ELF-1 (cell line): ENCODE data around the gene PRKX.
"Not testable (repeated sequence)": the region's sequence is repeated elsewhere in the genome, so short reads cannot be mapped to it uniquely, and the experiment has no call there.

ENCODE experiments used
- DNase-seq: peaks from one replicate; pipeline ENCODE4 v3.0.0-alpha.2; 2016; ENCODE audit warnings: low read depth, low spot score

Gene PRKX

GRCh38 chrX:3711331-3711917 lies 2.0 kb downstream of the PRKX start:
- no peak for DNase-seq

- not testable (repeated sequence) for DNase-seq
Measured at GRCh38 chrX:3707673-3708274, 5.7 kb downstream of the PRKX start.

DNA sequence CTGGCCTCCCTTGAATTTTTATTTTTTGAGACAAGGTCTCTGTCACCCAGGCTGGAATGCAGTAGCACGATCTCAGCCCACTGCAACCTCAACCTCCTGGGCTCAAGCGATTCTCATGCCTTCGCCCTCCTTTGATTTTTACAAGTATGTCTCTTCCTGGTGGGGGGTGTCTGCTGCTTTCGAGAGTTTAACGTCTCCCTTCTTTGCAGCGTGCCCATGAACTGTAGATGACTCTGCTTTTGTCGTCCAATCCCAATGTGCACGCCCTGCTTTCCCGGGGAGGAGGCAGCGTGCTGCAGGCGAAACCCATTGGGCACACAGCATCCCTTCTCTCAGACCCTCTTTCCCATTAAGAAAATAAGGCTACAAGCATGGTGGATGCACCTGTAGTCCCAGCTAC lies 7.0 kb downstream of the PRKX start:
- no peak for DNase-seq

- DNase-seq: not testable (repeated sequence)
Measured at GRCh38 chrX:3703251-3703650, 10.2 kb downstream of the PRKX start.

DNA sequence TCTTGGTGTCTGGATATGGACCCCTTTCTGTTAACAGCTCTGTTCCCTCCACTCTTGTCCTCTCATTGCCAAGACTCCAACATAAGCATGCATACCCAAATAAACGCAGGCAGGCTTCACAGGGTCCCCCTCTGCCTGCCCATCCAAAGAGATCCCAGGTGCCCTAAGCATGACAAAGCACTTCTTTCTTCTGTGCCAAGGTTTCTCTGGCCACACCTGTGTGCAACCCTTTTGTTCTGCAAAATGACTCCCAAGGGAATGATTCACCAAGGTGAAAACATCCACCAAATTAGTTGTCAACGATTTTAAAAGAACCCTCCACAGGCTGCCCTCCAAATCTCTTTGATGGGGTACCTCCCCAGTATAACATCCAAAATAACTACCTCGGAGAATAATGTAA lies 11.4 kb downstream of the PRKX start:
- not testable (repeated sequence) for DNase-seq

DNA sequence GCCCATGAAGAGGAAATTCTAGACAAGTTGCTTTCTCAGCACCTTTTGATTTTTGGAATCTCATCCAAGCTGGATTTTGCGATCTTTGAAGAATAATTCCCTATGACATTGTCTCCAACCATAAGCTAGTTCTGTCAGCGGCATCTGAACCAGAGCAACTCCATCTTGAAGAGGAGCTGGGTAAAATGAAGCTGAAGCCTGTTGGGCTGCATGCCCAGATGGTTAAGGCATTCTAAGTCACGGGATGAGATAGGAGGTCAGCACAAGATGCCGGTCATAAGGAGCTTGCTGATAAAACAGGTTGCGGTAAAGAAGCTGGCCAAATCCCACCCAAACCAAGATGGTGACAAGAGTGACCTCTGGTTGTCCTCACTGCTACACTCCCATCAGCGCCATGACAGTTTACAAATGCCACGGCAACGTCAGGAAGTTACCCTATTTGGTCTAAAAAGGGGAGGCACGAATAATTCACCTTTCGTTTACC lies 12.0 kb downstream of the PRKX start:
- DNase-seq: not testable (repeated sequence)

- no peak for DNase-seq
Measured at GRCh38 chrX:3699821-3700381, 13.5 kb downstream of the PRKX start.

- DNase-seq: peak; percentile 36
Measured at GRCh38 chrX:3697701-3698279, 15.7 kb downstream of the PRKX start.

- no peak for DNase-seq
Measured at GRCh38 chrX:3697220-3697684, 16.2 kb downstream of the PRKX start.

- DNase-seq: no peak
Measured at GRCh38 chrX:3695536-3695935, 17.9 kb downstream of the PRKX start.

DNA sequence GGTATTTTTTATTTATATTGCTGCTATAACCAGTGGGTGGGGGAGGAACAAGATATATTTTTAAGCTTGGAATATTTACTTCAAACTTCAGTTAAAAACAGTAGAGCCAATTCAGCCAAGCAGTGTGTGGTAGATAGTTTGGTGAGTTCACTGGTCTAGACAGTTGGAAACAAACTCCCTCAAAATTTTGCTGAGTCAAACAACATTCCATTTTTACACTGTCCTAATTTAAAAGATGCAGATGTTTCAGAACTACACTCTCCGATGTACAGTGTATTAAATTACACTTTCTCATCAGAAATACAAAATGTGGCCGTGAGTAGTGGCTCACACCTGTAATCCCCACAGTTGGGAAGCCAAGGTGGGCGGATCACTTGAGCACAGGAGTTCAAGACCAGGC lies 23.3 kb downstream of the PRKX start:
- DNase-seq: no peak

DNA sequence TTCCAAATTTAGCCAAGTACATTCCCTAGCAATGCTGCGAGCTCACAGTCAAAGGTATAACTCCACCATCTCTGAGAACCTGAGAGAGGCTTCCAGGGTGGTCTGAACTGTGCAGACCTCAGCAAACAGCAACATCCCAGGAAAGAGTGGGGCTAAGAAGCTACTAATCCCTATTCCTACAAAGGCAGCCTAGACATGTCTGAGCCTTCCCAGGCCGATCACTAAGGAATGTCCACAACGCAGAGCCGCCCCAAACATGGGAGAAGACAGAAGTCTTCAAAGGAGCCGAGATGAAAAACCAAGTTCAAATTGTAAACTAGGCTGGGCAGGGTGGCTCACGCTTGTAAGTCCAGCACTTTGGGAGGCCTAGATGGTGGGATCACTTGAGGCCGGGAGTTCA lies 30.2 kb downstream of the PRKX start:
- DNase-seq: peak; percentile 23

DNA sequence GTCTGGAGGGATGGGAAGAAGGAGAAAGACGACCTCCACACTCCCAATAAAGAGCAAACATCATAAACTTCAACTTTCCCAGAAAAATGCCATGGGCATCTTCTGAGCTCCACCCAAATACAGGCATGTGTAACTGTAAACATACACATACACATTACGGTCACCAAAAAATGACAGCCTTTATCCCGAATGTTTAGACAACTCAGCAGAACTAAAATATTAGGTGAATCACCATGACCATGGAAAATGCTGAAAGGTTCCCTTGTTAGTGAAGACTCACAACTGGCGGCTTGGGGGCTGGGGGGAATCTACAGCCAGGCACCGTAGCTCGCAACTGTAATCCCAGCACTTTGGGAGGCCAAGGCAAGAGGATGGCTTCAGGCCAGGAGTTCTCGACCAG lies 33.0 kb downstream of the PRKX start:
- no peak for DNase-seq

GRCh38 chrX:3679669-3680068 lies 33.8 kb downstream of the PRKX start:
- no peak for DNase-seq

DNA sequence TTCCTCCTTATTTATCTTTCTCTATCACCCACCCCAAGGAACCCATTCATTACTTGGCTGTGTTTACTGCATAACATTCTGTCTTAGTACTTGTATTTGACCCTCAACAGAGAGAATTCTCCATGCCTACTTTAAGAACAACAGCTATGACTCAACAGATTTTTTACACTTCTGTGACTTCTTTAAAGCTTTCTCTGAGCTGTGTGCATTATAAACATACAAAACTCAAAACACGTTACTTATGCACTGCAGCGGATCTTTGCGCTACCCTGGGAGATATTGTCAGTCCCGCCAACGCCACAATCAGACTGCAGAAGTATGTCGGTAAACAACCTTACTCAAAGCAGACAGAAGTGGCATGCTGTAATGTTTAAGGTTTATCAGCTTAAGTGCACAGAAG lies 35.1 kb downstream of the PRKX start:
- no peak for DNase-seq

DNA sequence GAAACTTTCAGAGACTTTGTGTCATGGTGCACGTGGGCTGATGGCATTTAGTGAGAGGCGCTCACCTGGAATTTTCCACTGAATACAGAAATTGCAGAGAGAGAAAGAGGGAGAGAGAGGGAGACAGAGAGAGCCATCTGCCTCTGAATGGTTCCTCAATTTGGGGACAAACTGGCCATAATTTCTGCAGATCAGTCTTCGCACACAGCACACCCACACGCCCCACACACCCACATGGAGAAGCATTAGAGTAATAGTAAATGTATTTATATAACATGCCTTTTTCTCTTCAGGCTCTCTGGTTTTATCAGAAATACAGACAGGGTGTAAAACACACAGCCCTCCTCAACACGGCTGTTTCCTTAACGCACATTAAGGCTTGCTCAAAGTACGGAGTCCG lies 38.6 kb downstream of the PRKX start:
- no peak for DNase-seq

DNA sequence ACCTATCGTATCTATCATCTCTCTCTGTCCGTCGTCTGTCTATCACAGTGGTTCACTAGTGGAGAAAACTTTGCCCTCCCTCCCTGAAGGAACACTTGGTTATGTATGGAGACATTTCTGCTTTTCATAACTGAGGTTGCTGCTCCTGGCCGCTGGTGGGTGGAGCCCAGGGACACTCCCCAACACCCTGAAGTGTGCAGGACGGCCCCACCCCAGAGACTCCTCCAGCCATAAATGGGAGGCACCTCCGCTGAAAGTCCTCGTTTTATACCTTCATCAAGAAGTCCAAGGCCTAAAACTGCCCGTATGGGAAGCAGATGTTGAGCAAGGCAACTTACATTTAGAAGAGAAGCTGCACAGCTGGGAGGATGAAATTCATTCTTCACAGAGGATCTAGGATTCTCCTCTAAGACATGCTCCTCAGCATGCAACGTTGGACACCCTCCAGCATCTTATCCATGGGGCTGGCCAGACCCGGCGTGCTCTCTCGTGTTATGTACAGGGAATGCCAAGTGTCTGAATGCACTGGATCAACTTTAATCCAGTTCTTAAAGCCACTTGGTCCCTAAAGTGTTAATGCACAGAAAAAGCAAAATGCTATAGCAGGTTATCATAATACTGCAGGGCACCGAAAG lies 43.5 kb downstream of the PRKX start:
- DNase-seq: no peak

- no peak for DNase-seq
Measured at GRCh38 chrX:3666975-3667374, 46.5 kb downstream of the PRKX start.

GRCh38 chrX:3664921-3665320 lies 48.5 kb downstream of the PRKX start:
- DNase-seq: no peak

DNA sequence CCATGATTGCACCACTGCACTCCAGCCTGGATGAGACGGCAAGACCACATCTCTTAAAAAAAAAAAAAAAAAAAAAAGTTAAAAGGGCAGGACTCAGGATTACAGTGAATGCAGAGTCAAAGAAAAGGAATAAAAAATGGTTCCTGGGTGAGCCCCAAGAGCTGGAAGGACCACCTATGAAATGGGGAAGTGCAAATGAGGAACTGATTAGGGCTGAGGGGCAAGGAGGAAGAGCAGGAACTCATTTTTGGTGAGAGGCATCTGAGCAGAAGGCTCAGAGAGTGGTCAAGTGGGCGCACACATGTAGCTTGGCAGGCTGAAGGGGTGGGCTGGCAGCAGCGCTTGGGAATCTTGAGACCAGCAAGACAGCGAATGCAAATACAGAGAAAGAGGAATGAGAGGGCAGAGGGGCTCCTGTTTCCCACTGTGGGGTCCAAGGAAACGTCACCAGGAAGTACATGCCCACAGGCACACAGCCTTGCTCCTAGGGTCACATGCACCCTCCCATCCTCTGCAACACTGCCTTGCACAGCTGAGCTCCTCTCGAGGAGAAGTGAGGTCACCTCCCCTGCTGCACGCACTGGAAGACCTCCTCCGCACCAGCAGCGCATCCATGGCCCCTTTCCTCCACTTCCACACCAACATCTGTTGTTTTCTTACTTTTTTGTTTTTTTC lies 49.7 kb downstream of the PRKX start:
- not testable (repeated sequence) for DNase-seq

GRCh38 chrX:3659761-3660160 lies 53.7 kb downstream of the PRKX start:
- peak; percentile 35 for DNase-seq

GRCh38 chrX:3655181-3655580 lies 58.3 kb downstream of the PRKX start:
- no peak for DNase-seq
